A549 (cell line): ENCODE measurements around the gene CXCR4.

Experiments used
- BCL3 ChIP-seq: fragments of >200 bp; sonication (Bioruptor Twin); formaldehyde crosslinking; IDR thresholded peaks from 3 replicates; pipeline ENCODE4 v1.6.1; 2016
- CTCF ChIP-seq: fragments of >200 bp; sonication (Bioruptor Twin); formaldehyde crosslinking; IDR thresholded peaks from 3 replicates; pipeline ENCODE4 v1.5.1; 2016
- POLR2A ChIP-seq: IDR thresholded peaks from 2 replicates; pipeline ENCODE4 v1.6.1; 2012; ENCODE audit warnings: mild to moderate bottlenecking, low read length

- TF ChIP-seq POLR2A (no peak), CTCF (no peak), BCL3 (no peak)
Measured at GRCh38 chr2:136135462-136135861, 17.5 kb upstream of the CXCR4 start.
